Neural progenitor cell (in vitro differentiated cells): ENCODE measurements around the gene PNPLA7.

Source experiments
- EZH2 ChIP-seq: fragments of 200-600 bp; sonication (generic); IDR thresholded peaks from 2 replicates; pipeline ENCODE4 v1.6.1; 2017; ENCODE audit warnings: antibody characterized with exemption, mild to moderate bottlenecking, moderate library complexity
- EZH2phosphoT487 ChIP-seq: fragments of 200-600 bp; sonication (generic); IDR thresholded peaks from 2 replicates; pipeline ENCODE4 v1.6.1; 2017; ENCODE audit warnings: antibody characterized with exemption
- TF ChIP-seq, protein P1 (sequence below): fragments of 200-600 bp; sonication (generic); IDR thresholded peaks from 2 replicates; pipeline ENCODE4 v1.5.1; 2017; ENCODE audit warnings: antibody characterized with exemption, mild to moderate bottlenecking

DNA sequence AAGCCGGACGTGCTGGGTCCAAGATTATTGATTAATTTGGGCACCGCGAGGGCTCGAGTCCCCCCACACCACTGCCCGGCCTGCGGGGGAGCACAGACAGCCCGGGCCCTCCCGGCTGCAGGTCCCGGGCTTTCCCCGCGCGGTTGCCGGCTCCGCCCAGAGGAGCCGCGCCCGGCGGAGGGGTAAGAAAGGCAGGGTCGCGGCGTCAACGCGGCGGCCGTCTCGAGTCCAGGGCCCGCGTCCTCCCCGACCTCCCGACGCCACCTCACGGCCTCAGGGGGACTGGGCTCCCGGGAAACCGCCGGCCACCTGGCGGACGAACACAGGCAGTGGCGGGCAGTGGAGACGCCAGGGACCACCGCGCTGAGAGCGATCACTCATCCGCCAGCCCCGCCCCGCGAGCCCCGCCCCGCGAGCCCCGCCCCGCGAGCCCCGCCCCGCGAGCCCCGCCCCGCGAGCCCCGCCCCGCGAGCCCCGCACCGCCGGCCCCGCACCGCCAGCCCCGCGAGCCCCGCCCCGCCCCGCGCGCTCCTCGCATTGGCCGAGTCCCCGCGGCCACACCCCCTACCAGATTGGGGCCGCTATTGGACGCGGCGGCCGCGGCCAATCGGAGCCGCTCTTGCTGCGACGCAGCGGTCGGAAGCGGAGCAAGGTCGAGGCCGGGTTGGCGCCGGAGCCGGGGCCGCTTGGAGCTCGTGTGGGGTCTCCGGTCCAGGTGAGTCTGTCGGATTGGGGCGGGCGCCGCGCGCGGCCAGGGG, 1.2 kb upstream of the PNPLA7 start, which contains the start of gene MRPL41:
- TF ChIP-seq, protein P1, sequence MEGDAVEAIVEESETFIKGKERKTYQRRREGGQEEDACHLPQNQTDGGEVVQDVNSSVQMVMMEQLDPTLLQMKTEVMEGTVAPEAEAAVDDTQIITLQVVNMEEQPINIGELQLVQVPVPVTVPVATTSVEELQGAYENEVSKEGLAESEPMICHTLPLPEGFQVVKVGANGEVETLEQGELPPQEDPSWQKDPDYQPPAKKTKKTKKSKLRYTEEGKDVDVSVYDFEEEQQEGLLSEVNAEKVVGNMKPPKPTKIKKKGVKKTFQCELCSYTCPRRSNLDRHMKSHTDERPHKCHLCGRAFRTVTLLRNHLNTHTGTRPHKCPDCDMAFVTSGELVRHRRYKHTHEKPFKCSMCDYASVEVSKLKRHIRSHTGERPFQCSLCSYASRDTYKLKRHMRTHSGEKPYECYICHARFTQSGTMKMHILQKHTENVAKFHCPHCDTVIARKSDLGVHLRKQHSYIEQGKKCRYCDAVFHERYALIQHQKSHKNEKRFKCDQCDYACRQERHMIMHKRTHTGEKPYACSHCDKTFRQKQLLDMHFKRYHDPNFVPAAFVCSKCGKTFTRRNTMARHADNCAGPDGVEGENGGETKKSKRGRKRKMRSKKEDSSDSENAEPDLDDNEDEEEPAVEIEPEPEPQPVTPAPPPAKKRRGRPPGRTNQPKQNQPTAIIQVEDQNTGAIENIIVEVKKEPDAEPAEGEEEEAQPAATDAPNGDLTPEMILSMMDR: peak; percentile 61
- TF ChIP-seq EZH2 (no peak), EZH2phosphoT487 (no peak)
